MM.1S (cell line): Measurements from ENCODE around the gene TAS2R41.
"Not testable (repeated sequence)": the region's sequence is repeated elsewhere in the genome, so short reads cannot be mapped to it uniquely, and the experiment has no call there.

Experiments
- DNase-seq: peaks from one replicate; pipeline ENCODE4 v3.0.0-alpha.2; 2015
- H2AFZ ChIP-seq: fragments of 300-600 bp; sonication (generic); 2 replicates; pipeline ENCODE4 v1.6.0; 2016; ENCODE audit warnings: antibody characterized with exemption, low read length
- H3F3A ChIP-seq: fragments of 300-600 bp; sonication (generic); 2 replicates; pipeline ENCODE4 v1.6.1; 2016; ENCODE audit warnings: mild to moderate bottlenecking, antibody characterized with exemption, low read length, moderate library complexity, mixed read lengths; ENCODE audit not compliant: insufficient read depth
- H3K27ac ChIP-seq: fragments of 300-600 bp; sonication (generic); 2 replicates; pipeline ENCODE4 v1.5.1; 2016; ENCODE audit warnings: mild to moderate bottlenecking, low read length
- H3K27me3 ChIP-seq: fragments of 300-600 bp; sonication (generic); replicated peaks from 2 replicates; pipeline ENCODE4 v1.6.0; 2016; ENCODE audit warnings: low read length; ENCODE audit not compliant: insufficient read depth
- H3K36me3 ChIP-seq: fragments of 300-600 bp; sonication (generic); replicated peaks from 2 replicates; pipeline ENCODE4 v1.6.1; 2016; ENCODE audit warnings: mild to moderate bottlenecking, low read length, mixed read lengths; ENCODE audit not compliant: insufficient read depth
- H3K4me1 ChIP-seq: fragments of 300-600 bp; sonication (generic); 2 replicates; pipeline ENCODE4 v1.6.1; 2016; ENCODE audit warnings: low read length, mixed read lengths
- H3K4me2 ChIP-seq: fragments of 300-600 bp; sonication (generic); 2 replicates; pipeline ENCODE4 v1.6.0; 2016; ENCODE audit warnings: low read depth, low read length
- H3K4me3 ChIP-seq: fragments of 300-600 bp; sonication (generic); 2 replicates; pipeline ENCODE4 v1.5.1; 2016; ENCODE audit warnings: low read length, mixed read lengths
- H3K79me2 ChIP-seq: fragments of 300-600 bp; sonication (generic); 2 replicates; pipeline ENCODE4 v1.6.1; 2016; ENCODE audit warnings: mixed run types, low read length, mixed read lengths
- H3K9ac ChIP-seq: fragments of 300-600 bp; sonication (generic); 2 replicates; pipeline ENCODE4 v1.6.1; 2016; ENCODE audit warnings: low read length, mixed read lengths
- H3K9me2 ChIP-seq: fragments of 300-600 bp; sonication (generic); replicated peaks from 2 replicates; pipeline ENCODE4 v1.6.1; 2016; ENCODE audit warnings: mild to moderate bottlenecking, low read length, mixed read lengths; ENCODE audit not compliant: insufficient read depth
- H3K9me3 ChIP-seq: fragments of 300-600 bp; sonication (generic); replicated peaks from 2 replicates; pipeline ENCODE4 v1.6.1; 2016; ENCODE audit warnings: mild to moderate bottlenecking, low read length, mixed read lengths; ENCODE audit not compliant: insufficient read depth
- H4K20me1 ChIP-seq: fragments of 300-600 bp; sonication (generic); 2 replicates; pipeline ENCODE4 v1.6.1; 2016; ENCODE audit warnings: mild to moderate bottlenecking, low read length, moderate library complexity, mixed read lengths; ENCODE audit not compliant: insufficient read depth
- CTCF ChIP-seq: fragments of 300-600 bp; sonication (generic); IDR thresholded peaks from 2 replicates; pipeline ENCODE4 v1.5.1; 2016; ENCODE audit warnings: antibody characterized with exemption, low read length, mixed read lengths
- EZH2 ChIP-seq: fragments of 300-600 bp; sonication (generic); optimal IDR thresholded peaks from 2 replicates; pipeline ENCODE3; 2017; ENCODE audit warnings: low read depth, mild to moderate bottlenecking, antibody characterized with exemption, low read length, mixed read lengths
- EZH2phosphoT487 ChIP-seq: fragments of 300-600 bp; sonication (generic); IDR thresholded peaks from 2 replicates; pipeline ENCODE4 v1.6.1; 2018; ENCODE audit warnings: antibody characterized with exemption, low read length

Gene TAS2R41

GRCh38 chr7:143485500-143485899, 7.8 kb downstream of the TAS2R41 start:
- Histone ChIP-seq H4K20me1 (no peaks in the 10 kb centered on the region), H3K27ac (no peak overlapping the region), H3K4me1 (peaks cover 17% of the 10 kb centered on the region), H3K9me3 (no peaks in the 10 kb centered on the region), H3K27me3 (no peaks in the 10 kb centered on the region), H3K4me3 (no peak overlapping the region), H3F3A (peaks cover 3% of the 10 kb centered on the region; the same call in 1 of the 2 replicates), H3K79me2 (no peaks in the 10 kb centered on the region), H3K9ac (no peak overlapping the region), H3K36me3 (no peaks in the 10 kb centered on the region), H3K9me2 (no peaks in the 10 kb centered on the region), H3K4me2 (no peak overlapping the region), H2AFZ (no peak overlapping the region)
- TF ChIP-seq EZH2 (no peak), EZH2phosphoT487 (no peak), CTCF (no peak)
- DNase-seq = no peak

- not testable (repeated sequence) for H3K4me2 ChIP-seq, H2AFZ ChIP-seq, H3K9me3 ChIP-seq, H3K27me3 ChIP-seq, H3K79me2 ChIP-seq, H3K36me3 ChIP-seq, H3K9me2 ChIP-seq, H3K27ac ChIP-seq, H3F3A ChIP-seq, H3K4me3 ChIP-seq, H4K20me1 ChIP-seq, H3K9ac ChIP-seq, DNase-seq
- peaks cover 17% of the 10 kb centered on the region for H3K4me1 ChIP-seq
Observed at GRCh38 chr7:143486266-143486665, 8.6 kb downstream of the TAS2R41 start.

- Histone ChIP-seq H3K79me2 (no peaks in the 10 kb centered on the region), H3K9ac (peak overlapping the region; percentile 23; the same call in 1 of the 2 replicates), H3K4me1 (peaks cover 21% of the 10 kb centered on the region), H3F3A (peaks cover 3% of the 10 kb centered on the region; the same call in 1 of the 2 replicates), H3K4me2 (peak overlapping the region; percentile 57), H3K9me3 (no peaks in the 10 kb centered on the region), H2AFZ (peak overlapping the region; percentile 29), H3K27me3 (no peaks in the 10 kb centered on the region), H3K36me3 (no peaks in the 10 kb centered on the region), H3K4me3 (0 out of 2 replicates have a peak overlapping the region, but pooled peaks have one; percentile 12), H4K20me1 (no peaks in the 10 kb centered on the region), H3K27ac (peak overlapping the region; percentile 46; the same call in 1 of the 2 replicates), H3K9me2 (no peaks in the 10 kb centered on the region)
- TF ChIP-seq EZH2 (no peak), EZH2phosphoT487 (no peak)
- no peak for DNase-seq
Observed at GRCh38 chr7:143487061-143487460, 9.4 kb downstream of the TAS2R41 start.

- H3K4me3 ChIP-seq = 0 out of 2 replicates have a peak overlapping the region, but pooled peaks have one; percentile 12
- no peaks in the 10 kb centered on the region for H3K79me2 ChIP-seq
- no peaks in the 10 kb centered on the region for H3K27me3 ChIP-seq
- H3K4me2 ChIP-seq = peak overlapping the region; percentile 57
- peaks cover 3% of the 10 kb centered on the region; the same call in 1 of the 2 replicates for H3F3A ChIP-seq
- peak overlapping the region; percentile 46; the same call in 1 of the 2 replicates for H3K27ac ChIP-seq
- peak overlapping the region; percentile 29 for H2AFZ ChIP-seq
- peak; percentile 88 for DNase-seq
- H4K20me1 ChIP-seq = no peaks in the 10 kb centered on the region
- H3K9me3 ChIP-seq = no peaks in the 10 kb centered on the region
- no peaks in the 10 kb centered on the region for H3K36me3 ChIP-seq
- TF ChIP-seq EZH2phosphoT487 (no peak), CTCF (no peak)
- H3K4me1 ChIP-seq = peaks cover 26% of the 10 kb centered on the region
- no peaks in the 10 kb centered on the region for H3K9me2 ChIP-seq
- peak overlapping the region; percentile 23; the same call in 1 of the 2 replicates for H3K9ac ChIP-seq
Observed at GRCh38 chr7:143487566-143487965, 9.9 kb downstream of the TAS2R41 start.
